HepG2 (cell line): ENCODE measurements around the gene NAPB. TPM values are rescaled to one million over a fixed set of nuclear protein-coding genes. Genes with fewer than 3 reads are reported as not detected.

Experiments used
- ATF2 ChIP-seq: sonication (generic); formaldehyde crosslinking; IDR thresholded peaks from 2 replicates; pipeline ENCODE4 v1.4.0; 2020; ENCODE audit warnings: missing genetic modification reagents
- BRD4 ChIP-seq: sonication (generic); formaldehyde crosslinking; IDR thresholded peaks from 2 replicates; pipeline ENCODE4 v1.4.0; 2020; ENCODE audit warnings: missing genetic modification reagents
- CTCF ChIP-seq: sonication (generic); formaldehyde crosslinking; IDR thresholded peaks from 2 replicates; pipeline ENCODE4 v1.5.0; 2020; ENCODE audit warnings: mild to moderate bottlenecking, missing genetic modification reagents, moderate library complexity
- DZIP1 ChIP-seq: sonication (generic); formaldehyde crosslinking; IDR thresholded peaks from 2 replicates; pipeline ENCODE4 v1.5.0; 2020; ENCODE audit warnings: mild to moderate bottlenecking, missing genetic modification reagents
- FLYWCH1 ChIP-seq: sonication (generic); formaldehyde crosslinking; IDR thresholded peaks from 2 replicates; pipeline ENCODE4 v1.8.1; 2023; ENCODE audit warnings: mild to moderate bottlenecking, missing genetic modification reagents
- HMGA1 ChIP-seq: sonication (generic); formaldehyde crosslinking; conservative IDR thresholded peaks from 2 replicates; pipeline ENCODE4 v1.4.0; 2020; ENCODE audit warnings: missing genetic modification reagents
- IKZF5 ChIP-seq: IDR thresholded peaks from 2 replicates; pipeline ENCODE4 v1.6.1; 2018; ENCODE audit warnings: missing genetic modification reagents, mild to moderate bottlenecking, missing compliant biosample characterization
- IRF2 ChIP-seq: IDR thresholded peaks from 2 replicates; pipeline ENCODE4 v1.6.1; 2018; ENCODE audit warnings: missing genetic modification reagents, missing compliant biosample characterization
- NFKBIZ ChIP-seq: IDR thresholded peaks from 2 replicates; pipeline ENCODE4 v1.6.1; 2018; ENCODE audit warnings: missing genetic modification reagents, missing compliant biosample characterization
- PPARG ChIP-seq: conservative IDR thresholded peaks from 2 replicates; pipeline ENCODE4 v1.6.1; 2016; ENCODE audit warnings: missing biosample characterization, missing genetic modification reagents
- SAFB2 ChIP-seq: sonication (generic); formaldehyde crosslinking; IDR thresholded peaks from 2 replicates; pipeline ENCODE4 v1.5.1; 2020; ENCODE audit warnings: missing genetic modification reagents, low read depth, mild to moderate bottlenecking, borderline replicate concordance
- SSRP1 ChIP-seq: IDR thresholded peaks from 2 replicates; pipeline ENCODE4 v1.6.1; 2016; ENCODE audit warnings: control low read depth
- STAT6 ChIP-seq: sonication (generic); formaldehyde crosslinking; IDR thresholded peaks from 2 replicates; pipeline ENCODE4 v1.4.0; 2020; ENCODE audit warnings: missing genetic modification reagents, mild to moderate bottlenecking, borderline replicate concordance
- TFE3 ChIP-seq: IDR thresholded peaks from 2 replicates; pipeline ENCODE4 v1.6.1; 2016
- ZMYM2 ChIP-seq: sonication (generic); formaldehyde crosslinking; IDR thresholded peaks from 2 replicates; pipeline ENCODE4 v1.8.0; 2022; ENCODE audit warnings: mild to moderate bottlenecking, missing genetic modification reagents
- ZNF619 ChIP-seq: sonication (generic); formaldehyde crosslinking; IDR thresholded peaks from 2 replicates; pipeline ENCODE4 v1.4.0; 2020; ENCODE audit warnings: mild to moderate bottlenecking, missing genetic modification reagents
- ZNF768 ChIP-seq: sonication (generic); formaldehyde crosslinking; IDR thresholded peaks from 2 replicates; pipeline ENCODE4 v1.4.0; 2020; ENCODE audit warnings: missing genetic modification reagents
- polyA plus RNA-seq, 8 experiments: library from polyadenylated mRNA; depleted of rRNA in 3 of 8; stranded (reverse) in 7 of 8; unstranded in 1 of 8; fragments of >200 nt; fragmentation: Illumina TruSeq in 4 of 8; extraction: Trizol in 4 of 8; gene quantifications; 2 replicates each; pipeline versions ENCODE4 v1.2.1 to v1.2.3, GENCODE V29; 2011 to 2016; ENCODE audit warnings: low read depth in 4 of 8, missing spikeins in 1 of 8, mixed read lengths in 1 of 8; ENCODE audit not compliant: insufficient read depth in 1 of 8
- total RNA-seq, 5 experiments: library from RNA; depleted of rRNA; stranded (reverse); fragments of >200 nt; fragmentation: Illumina TruSeq; extraction: Trizol; gene quantifications; 2 replicates each; pipeline ENCODE4 v1.2.3, GENCODE V29; 2016; ENCODE audit warnings: low read depth in 1 of 5

The NAPB gene
- total and polyA plus RNA-seq, 2 of the 13 experiments (the other 11 are each of a cell fraction or from before 2014, with no cell fraction given) = 15.2 to 16.1 TPM

- no peak; the same call in 1 of the 2 replicates for TF ChIP-seq ZMYM2 (CRISPR knock-in tag)
- peak; percentile 99 for TF ChIP-seq IKZF5
- TF ChIP-seq IRF2 (CRISPR knock-in tag) = peak; percentile 98
- TF ChIP-seq TFE3 (CRISPR knock-in tag) = peak; percentile 99
- no peak for TF ChIP-seq SSRP1 (CRISPR knock-in tag)
- TF ChIP-seq ZNF768 (CRISPR knock-in tag) = peak; percentile 88
- no peak; the same call in none of the 2 replicates for TF ChIP-seq NFKBIZ (CRISPR knock-in tag)
- peak; percentile 45 for TF ChIP-seq CTCF (CRISPR knock-in tag)
- TF ChIP-seq STAT6 (CRISPR knock-in tag) = peak; percentile 96; the same call in 1 of the 2 replicates
- peak; percentile 99 for TF ChIP-seq BRD4 (CRISPR knock-in tag)
- TF ChIP-seq ATF2 (CRISPR knock-in tag) = peak; percentile 100
- TF ChIP-seq FLYWCH1 = no peak
- TF ChIP-seq PPARG (CRISPR knock-in tag) = peak; percentile 72
- no peak for TF ChIP-seq HMGA1 (CRISPR knock-in tag)
- peak; percentile 94 for TF ChIP-seq DZIP1 (CRISPR knock-in tag)
- peak; percentile 96; the same call in 1 of the 2 replicates for TF ChIP-seq ZNF619 (CRISPR knock-in tag)
- TF ChIP-seq SAFB2 (CRISPR knock-in tag) = peak; percentile 98
Observed at GRCh38 chr20:23361476-23362391, 59.6 kb downstream of the NAPB start, which contains the start of gene GZF1 (continued).
